Activated T-cell treated with anti-CD3 and anti-CD28 coated beads, Interleukin-2, amount 50 U/mL, for 1 hour (primary cell): ENCODE results near the gene SERPING1.

Source experiments
- DNase-seq: peaks from one replicate; pipeline ENCODE4 v3.0.0-alpha.2; 2020

SERPING1 gene

GRCh38 chr11:57598831-57599155 lies 1.3 kb downstream of the SERPING1 start:
- DNase-seq: no peak

- no peak for DNase-seq
Observed at GRCh38 chr11:57599381-57599780, 1.9 kb downstream of the SERPING1 start.

GRCh38 chr11:57601297-57601696 lies 3.8 kb downstream of the SERPING1 start:
- no peak for DNase-seq

- no peak for DNase-seq
Observed at GRCh38 chr11:57604296-57605027, 7.0 kb downstream of the SERPING1 start.

GRCh38 chr11:57605028-57605420 lies 7.5 kb downstream of the SERPING1 start:
- DNase-seq: no peak

GRCh38 chr11:57610170-57610569 lies 12.7 kb downstream of the SERPING1 start:
- no peak for DNase-seq

- no peak for DNase-seq
Observed at GRCh38 chr11:57614234-57614772, 16.8 kb downstream of the SERPING1 start.

- DNase-seq: no peak
Observed at GRCh38 chr11:57615308-57615707, 17.8 kb downstream of the SERPING1 start.

GRCh38 chr11:57616595-57616994 lies 19.1 kb downstream of the SERPING1 start:
- DNase-seq: no peak

GRCh38 chr11:57618438-57618837 lies 21.0 kb downstream of the SERPING1 start:
- no peak for DNase-seq

- no peak for DNase-seq
Observed at GRCh38 chr11:57619331-57619730, 21.8 kb downstream of the SERPING1 start.

GRCh38 chr11:57620467-57620866 lies 23.0 kb downstream of the SERPING1 start:
- DNase-seq: no peak

- DNase-seq: no peak
Observed at GRCh38 chr11:57622263-57622662, 24.8 kb downstream of the SERPING1 start.

GRCh38 chr11:57624864-57625263 lies 27.4 kb downstream of the SERPING1 start:
- DNase-seq: no peak

GRCh38 chr11:57626895-57627294 lies 29.4 kb downstream of the SERPING1 start:
- DNase-seq: no peak

GRCh38 chr11:57630171-57630570 lies 32.7 kb downstream of the SERPING1 start:
- no peak for DNase-seq

- DNase-seq: no peak
Observed at GRCh38 chr11:57632116-57632515, 34.6 kb downstream of the SERPING1 start.

GRCh38 chr11:57633394-57634070 lies 36.0 kb downstream of the SERPING1 start:
- no peak for DNase-seq

GRCh38 chr11:57634311-57634710 lies 36.8 kb downstream of the SERPING1 start:
- no peak for DNase-seq

- no peak for DNase-seq
Observed at GRCh38 chr11:57635246-57635645, 37.8 kb downstream of the SERPING1 start.

GRCh38 chr11:57637626-57638004 lies 40.1 kb downstream of the SERPING1 start:
- DNase-seq: no peak

- no peak for DNase-seq
Observed at GRCh38 chr11:57638005-57638781, 40.7 kb downstream of the SERPING1 start.

GRCh38 chr11:57638811-57639320 lies 41.4 kb downstream of the SERPING1 start:
- no peak for DNase-seq
